AG09319 (cell line): ENCODE data around the gene RPL41.
"Not testable (repeated sequence)": the region's sequence is repeated elsewhere in the genome, so short reads cannot be mapped to it uniquely, and the experiment has no call there.

Experiments used
- DNase-seq: peaks from one replicate; pipeline ENCODE4 v3.0.0-alpha.2; 2010; ENCODE audit warnings: low read depth; ENCODE audit errors: extremely low read depth
- TF ChIP-seq, protein P1 (sequence below): IDR thresholded peaks from 2 replicates; pipeline ENCODE4 v1.5.1; 2011; ENCODE audit warnings: low read depth, mild to moderate bottlenecking, inconsistent platforms, low read length, moderate library complexity

The RPL41 gene

DNA sequence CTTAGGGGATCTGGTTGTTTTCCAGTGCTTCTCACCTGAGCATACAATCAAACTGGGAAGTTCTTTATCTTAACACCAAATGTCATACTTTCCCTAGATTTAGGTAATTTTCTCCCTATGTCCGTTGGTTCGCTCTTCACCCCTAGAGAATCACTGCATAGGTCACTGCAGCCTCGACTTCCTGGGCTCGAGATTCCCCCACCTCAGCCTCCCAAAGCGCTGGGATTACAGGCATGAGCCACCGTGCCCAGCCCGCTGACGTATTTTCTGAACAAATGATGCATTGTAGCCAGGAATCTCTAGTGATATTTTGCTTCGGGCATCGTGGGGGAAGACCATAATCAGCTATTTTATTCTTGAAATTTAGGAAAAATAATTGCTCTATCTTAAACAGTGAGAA, 1.1 kb upstream of the RPL41 start:
- TF ChIP-seq, protein P1, sequence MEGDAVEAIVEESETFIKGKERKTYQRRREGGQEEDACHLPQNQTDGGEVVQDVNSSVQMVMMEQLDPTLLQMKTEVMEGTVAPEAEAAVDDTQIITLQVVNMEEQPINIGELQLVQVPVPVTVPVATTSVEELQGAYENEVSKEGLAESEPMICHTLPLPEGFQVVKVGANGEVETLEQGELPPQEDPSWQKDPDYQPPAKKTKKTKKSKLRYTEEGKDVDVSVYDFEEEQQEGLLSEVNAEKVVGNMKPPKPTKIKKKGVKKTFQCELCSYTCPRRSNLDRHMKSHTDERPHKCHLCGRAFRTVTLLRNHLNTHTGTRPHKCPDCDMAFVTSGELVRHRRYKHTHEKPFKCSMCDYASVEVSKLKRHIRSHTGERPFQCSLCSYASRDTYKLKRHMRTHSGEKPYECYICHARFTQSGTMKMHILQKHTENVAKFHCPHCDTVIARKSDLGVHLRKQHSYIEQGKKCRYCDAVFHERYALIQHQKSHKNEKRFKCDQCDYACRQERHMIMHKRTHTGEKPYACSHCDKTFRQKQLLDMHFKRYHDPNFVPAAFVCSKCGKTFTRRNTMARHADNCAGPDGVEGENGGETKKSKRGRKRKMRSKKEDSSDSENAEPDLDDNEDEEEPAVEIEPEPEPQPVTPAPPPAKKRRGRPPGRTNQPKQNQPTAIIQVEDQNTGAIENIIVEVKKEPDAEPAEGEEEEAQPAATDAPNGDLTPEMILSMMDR = no peak
- no peak for DNase-seq

DNA sequence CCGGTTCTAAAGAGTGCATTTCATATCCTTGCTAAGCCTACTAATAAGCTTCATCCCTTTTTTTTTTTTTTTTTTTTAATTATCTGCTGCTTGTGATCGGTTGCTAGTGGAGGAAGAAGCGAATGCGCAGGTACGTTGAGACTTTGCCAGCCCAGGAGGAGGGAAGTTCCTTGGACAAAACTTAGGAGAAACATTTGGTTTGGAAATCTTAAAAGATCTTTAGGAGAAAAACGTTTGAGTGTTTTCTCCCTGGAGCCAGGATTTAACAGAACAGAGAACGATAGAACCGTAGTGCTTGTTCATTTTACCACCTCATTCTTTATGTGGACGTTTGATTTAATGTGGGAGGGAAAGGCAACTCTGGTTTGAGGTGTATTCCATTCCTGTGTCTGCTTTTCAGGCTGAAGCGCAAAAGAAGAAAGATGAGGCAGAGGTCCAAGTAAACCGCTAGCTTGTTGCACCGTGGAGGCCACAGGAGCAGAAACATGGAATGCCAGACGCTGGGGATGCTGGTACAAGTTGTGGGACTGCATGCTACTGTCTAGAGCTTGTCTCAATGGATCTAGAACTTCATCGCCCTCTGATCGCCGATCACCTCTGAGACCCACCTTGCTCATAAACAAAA, 761 bp downstream of the RPL41 start:
- DNase-seq = not testable (repeated sequence)

DNA sequence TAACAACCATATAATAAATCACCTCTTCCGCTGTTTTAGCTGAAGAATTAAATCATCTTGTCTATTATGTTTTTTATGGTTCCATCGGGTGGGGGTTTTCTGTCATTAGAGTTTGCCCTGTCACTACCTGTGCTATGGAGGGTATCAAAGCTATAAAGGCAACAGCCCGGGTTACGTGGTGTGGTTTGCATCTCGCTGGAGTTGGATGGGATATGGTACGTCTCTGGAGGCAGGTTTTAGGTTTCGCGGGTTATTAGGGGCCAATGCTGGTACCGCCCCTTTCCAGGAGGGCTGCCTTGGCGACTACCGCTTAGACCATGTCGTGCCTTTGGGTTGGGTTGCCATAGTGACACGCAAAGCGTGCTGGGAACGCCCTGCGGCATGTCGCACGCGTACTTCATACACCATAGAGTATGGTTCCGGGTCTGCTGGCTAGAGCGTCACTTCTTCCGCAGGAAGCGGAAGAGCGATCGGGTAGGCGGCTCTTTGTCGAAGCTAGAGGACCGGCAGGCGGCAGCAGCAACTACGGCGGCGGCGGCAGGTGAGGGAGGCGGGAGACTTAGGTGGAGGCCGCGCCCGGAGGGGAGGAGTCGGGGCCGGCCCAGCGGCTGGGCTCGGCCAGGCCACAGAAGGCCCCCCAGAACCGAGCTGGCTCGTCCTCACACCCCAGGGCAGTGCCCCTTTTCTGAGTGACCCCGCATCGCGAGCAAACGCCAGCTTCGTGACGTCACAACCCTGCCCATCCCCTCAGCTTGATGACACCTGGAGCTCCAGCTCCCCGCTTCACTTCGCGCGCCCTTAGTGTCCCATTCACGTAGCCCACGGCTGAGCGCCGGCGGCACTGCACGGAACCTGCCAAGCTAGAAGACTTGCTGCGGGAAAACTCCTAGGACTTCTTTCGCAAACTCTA, 1.6 kb downstream of the RPL41 start, which contains the start of gene ZC3H10:
TSS of gene ZC3H10 (plus strand) at position 489 of the 910 bp plus-strand sequence. CDS start 2,297 bp downstream, outside the sequence.
- TF ChIP-seq, protein P1 = peak; percentile 55
- peak; percentile 99 for DNase-seq

DNA sequence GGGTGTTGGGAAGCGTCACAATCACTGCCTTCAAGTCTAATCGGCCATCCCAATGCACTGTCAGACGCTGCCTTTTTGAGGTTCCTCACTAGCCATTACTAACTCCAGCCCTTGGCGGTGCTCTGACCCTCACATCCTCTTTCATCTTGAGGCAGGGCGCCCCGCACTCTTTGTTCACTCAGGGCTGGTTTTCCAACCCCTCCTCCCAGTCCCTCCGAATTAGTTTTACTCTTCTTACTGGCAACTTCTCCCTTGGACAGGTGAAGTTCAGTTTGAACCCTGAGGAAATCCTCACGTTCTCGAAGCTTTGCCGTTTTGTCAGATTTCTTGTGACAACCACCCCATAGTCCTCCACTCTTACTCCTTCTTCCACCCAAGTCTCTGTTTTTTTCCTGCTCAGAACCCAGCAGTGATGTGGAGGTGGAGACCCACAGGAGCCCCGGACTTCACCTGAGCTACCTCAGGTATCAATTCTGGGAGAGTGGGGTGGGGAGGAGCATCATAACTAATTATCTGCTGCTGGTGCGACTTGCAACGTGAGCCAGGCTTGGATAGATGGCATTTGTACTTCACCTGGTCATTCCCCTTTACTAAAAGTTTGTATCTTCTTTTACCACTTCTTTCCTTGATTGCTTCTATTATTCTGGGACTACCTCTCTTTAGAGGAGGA, 2.4 kb downstream of the RPL41 start:
- no peak for DNase-seq
- TF ChIP-seq, protein P1 = no peak

DNA sequence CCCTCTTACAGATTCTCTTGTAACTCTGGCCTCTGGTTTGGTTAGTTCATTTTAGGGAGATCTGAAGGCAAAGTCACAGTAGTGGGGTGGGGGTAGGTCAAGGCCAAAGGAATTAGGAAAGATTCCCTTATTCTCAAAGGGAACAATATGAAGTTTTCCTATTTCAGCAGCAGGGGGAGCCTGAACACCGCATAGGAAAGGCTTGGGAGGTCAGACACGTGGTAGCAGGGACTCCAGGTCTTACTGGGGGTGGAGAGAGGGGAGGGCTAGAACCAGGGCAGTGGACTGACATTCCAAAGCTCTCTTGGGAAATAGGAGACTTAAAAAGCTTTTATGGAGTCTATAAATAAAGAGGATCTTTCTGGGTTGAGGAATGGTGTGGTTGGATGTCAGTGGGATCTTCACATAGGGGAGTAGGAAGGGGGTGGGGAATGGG, 2.9 kb downstream of the RPL41 start:
- peak; percentile 81 for DNase-seq

DNA sequence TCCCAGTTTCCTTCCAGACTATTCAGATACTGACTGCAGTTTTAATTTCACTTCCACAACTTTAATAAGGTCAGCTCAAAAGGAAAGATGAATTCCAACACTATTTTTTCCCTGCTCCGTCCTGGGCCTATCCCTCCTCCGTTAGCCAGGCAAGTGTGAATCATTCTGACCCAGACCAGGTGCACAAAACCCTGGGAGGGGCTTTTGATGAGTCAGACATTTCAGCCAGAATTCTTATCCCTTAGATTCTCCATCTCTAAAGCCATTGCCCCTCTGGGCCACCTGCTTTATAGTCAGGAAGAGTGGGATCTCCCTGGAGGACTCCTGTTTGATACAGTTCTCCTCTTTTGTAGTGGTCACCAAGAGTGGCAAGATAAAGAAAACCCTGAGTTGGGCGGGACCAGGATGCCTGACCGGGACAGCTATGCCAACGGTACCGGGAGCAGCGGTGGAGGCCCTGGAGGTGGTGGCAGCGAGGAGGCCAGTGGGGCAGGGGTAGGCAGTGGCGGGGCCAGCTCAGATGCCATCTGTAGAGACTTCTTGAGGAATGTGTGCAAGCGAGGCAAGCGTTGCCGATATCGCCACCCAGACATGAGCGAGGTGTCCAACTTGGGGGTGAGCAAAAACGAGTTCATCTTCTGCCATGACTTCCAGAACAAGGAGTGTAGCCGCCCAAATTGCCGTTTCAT, 3.9 kb downstream of the RPL41 start:
- TF ChIP-seq, protein P1 = no peak
- DNase-seq = no peak

More for the DNA sequence above, 2.9 kb downstream of the RPL41 start:
- TF ChIP-seq, protein P1 = peak; percentile 74

DNA sequence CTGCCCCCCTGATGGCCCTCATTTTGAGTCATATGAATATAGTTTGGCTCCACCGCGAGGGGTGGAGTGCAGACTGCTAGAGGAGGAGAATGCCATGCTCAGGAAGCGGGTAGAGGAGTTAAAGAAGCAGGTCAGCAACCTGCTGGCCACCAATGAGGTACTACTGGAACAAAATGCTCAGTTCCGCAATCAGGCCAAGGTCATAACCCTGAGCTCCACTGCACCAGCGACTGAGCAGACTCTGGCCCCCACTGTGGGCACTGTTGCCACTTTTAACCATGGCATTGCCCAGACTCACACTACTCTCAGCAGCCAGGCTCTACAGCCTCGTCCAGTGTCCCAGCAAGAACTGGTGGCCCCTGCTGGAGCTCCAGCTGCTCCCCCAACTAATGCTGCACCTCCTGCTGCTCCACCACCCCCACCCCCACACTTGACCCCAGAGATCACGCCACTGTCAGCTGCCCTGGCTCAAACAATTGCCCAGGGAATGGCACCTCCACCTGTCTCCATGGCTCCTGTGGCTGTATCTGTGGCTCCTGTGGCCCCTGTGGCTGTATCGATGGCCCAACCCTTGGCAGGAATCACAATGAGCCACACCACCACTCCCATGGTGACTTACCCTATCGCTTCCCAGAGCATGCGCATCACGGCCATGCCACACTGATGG, 4.9 kb downstream of the RPL41 start:
- DNase-seq = no peak
- TF ChIP-seq, protein P1 = no peak
